Activated B cell treated with CpG ODN at 0.5 μM for 24 hours (primary cell): ENCODE measurements around the gene SARS2. TPM values are rescaled to one million over a fixed set of nuclear protein-coding genes. Genes with fewer than 3 reads are reported as not detected.

ENCODE experiments used
- ATAC-seq: fragments of 200-7000 bp; cut with Tn5 transposase; one replicate; pipeline ENCODE4 v1.10.0; 2021; ENCODE audit warnings: low read depth, mild to moderate bottlenecking, moderate library complexity
- CTCF ChIA-PET: fragments of 350-600 bp; sonication (Branson Sonifier 250); formaldehyde crosslinking; loops from one replicate; lab custom pipeline; 2021; ENCODE audit warnings: antibody characterized with exemption; lab: Charles Lee
- POLR2A ChIA-PET: fragments of 350-600 bp; sonication (Branson Sonifier 250); formaldehyde crosslinking; loops from one replicate; lab custom pipeline; 2021; ENCODE audit warnings: antibody characterized with exemption; lab: Charles Lee
- DNase-seq: peaks from one replicate; pipeline ENCODE4 v3.0.0; 2022
- H3K27ac Mint-ChIP-seq: one replicate; pipeline ENCODE4 v1.8.0; 2020; ENCODE audit warnings: mixed read lengths
- H3K27me3 Mint-ChIP-seq: one replicate; pipeline ENCODE4 v1.8.0; 2021; ENCODE audit warnings: mixed read lengths
- H3K36me3 Mint-ChIP-seq: one replicate; pipeline ENCODE4 v1.8.0; 2021; ENCODE audit warnings: low read depth, mixed read lengths
- H3K4me1 Mint-ChIP-seq: one replicate; pipeline ENCODE4 v1.8.0; 2021; ENCODE audit warnings: mixed read lengths
- H3K4me3 Mint-ChIP-seq: one replicate; pipeline ENCODE4 v1.8.0; 2020; ENCODE audit warnings: mild to moderate bottlenecking, mixed read lengths
- H3K9me3 Mint-ChIP-seq: one replicate; pipeline ENCODE4 v1.8.0; 2020; ENCODE audit warnings: mixed read lengths
- CTCF ChIP-seq: fragments of 200-600 bp; IDR thresholded peaks from one replicate; pipeline ENCODE4 v1.8.0; 2022; ENCODE audit warnings: antibody characterized with exemption, mild to moderate bottlenecking
- intact Hi-C: fragments of 100-400 bp; cut with micrococcal nuclease; formaldehyde crosslinking; loops from one replicate; pipeline ENCODE4 v1.15.1; 2024
- total RNA-seq: library from RNA; stranded (reverse); gene quantifications from 2 replicates; pipeline ENCODE4 v1.2.3, GENCODE V29; 2022

SARS2 gene
- total RNA-seq, 1 donor from 2014 or later = 50.9 TPM

- H3K9me3 Mint-ChIP-seq = no peaks in the 10 kb centered on the region
- CTCF ChIA-PET = interaction anchor here (0.6 to 3.8 kb wide), 6 partner anchors 13 to 57 kb away, joined by 3 to 35 read pairs (median 14); partner anchors contain the start of gene HNRNPL
- POLR2A ChIA-PET = interaction anchor here (0.5 to 3.6 kb wide), 8 partner anchors 8 to 907 kb away, joined by 3 to 188 read pairs (median 29); partner anchors contain the start of genes ECH1, HNRNPL and RINL
- peaks cover 35% of the 10 kb centered on the region for H3K36me3 Mint-ChIP-seq
- H3K27ac Mint-ChIP-seq = peak overlapping the region; percentile 71
- no peak for TF ChIP-seq CTCF
- DNase-seq = no peak
- peak overlapping the region; percentile 92 for H3K4me3 Mint-ChIP-seq
- H3K4me1 Mint-ChIP-seq = peaks cover 51% of the 10 kb centered on the region
- H3K27me3 Mint-ChIP-seq = no peaks in the 10 kb centered on the region
- intact Hi-C loops = loop anchor here (1.0 kb wide), 1 partner anchor 8 kb away; the partner anchor contains the start of gene RINL
- ATAC-seq = no peak
These were observed 60.0 kb downstream of the SARS2 start for GRCh38 chr19:38870612-38871011.

GRCh38 chr19:38869836-38870607, 60.5 kb downstream of the SARS2 start:
- no peak for TF ChIP-seq CTCF
- intact Hi-C loops = loop anchor here (1.0 to 10.0 kb wide), 6 partner anchors 8 to 315 kb away; partner anchors contain the start of genes ECH1 and RINL
- H3K9me3 Mint-ChIP-seq = no peaks in the 10 kb centered on the region
- peak overlapping the region; percentile 92 for H3K4me3 Mint-ChIP-seq
- ATAC-seq (peak; percentile 87), DNase-seq (peak; percentile 94)
- H3K36me3 Mint-ChIP-seq = peaks cover 34% of the 10 kb centered on the region
- H3K27me3 Mint-ChIP-seq = no peaks in the 10 kb centered on the region
- ChIA-PET POLR2A (interaction anchor here (0.5 to 3.6 kb wide), 13 partner anchors 9 to 907 kb away, joined by 3 to 188 read pairs (median 15); partner anchors contain the start of genes ECH1, HNRNPL and RINL), CTCF (interaction anchor here (0.6 to 3.8 kb wide), 12 partner anchors 9 to 467 kb away, joined by 3 to 35 read pairs (median 8); partner anchors contain the start of genes ECH1, FAM98C, HNRNPL and MRPS12)
- H3K27ac Mint-ChIP-seq = peak overlapping the region; percentile 91
- peaks cover 57% of the 10 kb centered on the region for H3K4me1 Mint-ChIP-seq

- DNase-seq = peak; percentile 56
- H3K9me3 Mint-ChIP-seq = no peaks in the 10 kb centered on the region
- TF ChIP-seq CTCF = no peak
- H3K27me3 Mint-ChIP-seq = no peaks in the 10 kb centered on the region
- H3K4me1 Mint-ChIP-seq = peaks cover 64% of the 10 kb centered on the region
- POLR2A ChIA-PET = interaction anchor here (0.6 to 3.6 kb wide), 19 partner anchors 9 to 495 kb away, joined by 3 to 188 read pairs (median 6); partner anchors contain the start of genes ECH1, HNRNPL, MRPS12 and NFKBIB
- peaks cover 34% of the 10 kb centered on the region for H3K36me3 Mint-ChIP-seq
- peak overlapping the region; percentile 92 for H3K4me3 Mint-ChIP-seq
- peak overlapping the region; percentile 91 for H3K27ac Mint-ChIP-seq
- intact Hi-C loops = loop anchor here (1.0 to 10.0 kb wide), 5 partner anchors 18 to 314 kb away; partner anchors contain the start of gene ECH1
- CTCF ChIA-PET = interaction anchor here (0.8 to 3.8 kb wide), 13 partner anchors 8 to 466 kb away, joined by 3 to 35 read pairs (median 6); partner anchors contain the start of genes ECH1, FAM98C, HNRNPL and MRPS12
- ATAC-seq = peak; percentile 27
These were observed 61.3 kb downstream of the SARS2 start for GRCh38 chr19:38869160-38869835.

GRCh38 chr19:38868551-38868950, 62.0 kb downstream of the SARS2 start:
- H3K9me3 Mint-ChIP-seq = no peaks in the 10 kb centered on the region
- no peak for TF ChIP-seq CTCF
- CTCF ChIA-PET = interaction anchor here (0.8 to 3.8 kb wide), 12 partner anchors 8 to 466 kb away, joined by 3 to 35 read pairs (median 8); partner anchors contain the start of genes ECH1, FAM98C, HNRNPL and MRPS12
- intact Hi-C loops = loop anchor here (5.0 to 10.0 kb wide), 2 partner anchors 131 to 314 kb away; no protein-coding TSS in a partner anchor
- H3K4me3 Mint-ChIP-seq = peak overlapping the region; percentile 92
- peak overlapping the region; percentile 91 for H3K27ac Mint-ChIP-seq
- DNase-seq = no peak
- ATAC-seq = no peak
- H3K36me3 Mint-ChIP-seq = peaks cover 30% of the 10 kb centered on the region
- POLR2A ChIA-PET = interaction anchor here (0.6 to 9.3 kb wide), 20 partner anchors 8 to 494 kb away, joined by 3 to 463 read pairs (median 7); partner anchors contain the start of genes ECH1, HNRNPL, MRPS12 and NFKBIB
- H3K27me3 Mint-ChIP-seq = no peaks in the 10 kb centered on the region
- peaks cover 67% of the 10 kb centered on the region for H3K4me1 Mint-ChIP-seq
